Measurements from ENCODE around the gene S100A16. TPM values are rescaled to one million over a fixed set of nuclear protein-coding genes. Genes with fewer than 3 reads are reported as not detected.
"Not testable (repeated sequence)": the region's sequence is repeated elsewhere in the genome, so short reads cannot be mapped to it uniquely, and the experiment has no call there.

S100A16 gene
- total RNA-seq, 1 donor from 2014 or later: 259 TPM

DNA sequence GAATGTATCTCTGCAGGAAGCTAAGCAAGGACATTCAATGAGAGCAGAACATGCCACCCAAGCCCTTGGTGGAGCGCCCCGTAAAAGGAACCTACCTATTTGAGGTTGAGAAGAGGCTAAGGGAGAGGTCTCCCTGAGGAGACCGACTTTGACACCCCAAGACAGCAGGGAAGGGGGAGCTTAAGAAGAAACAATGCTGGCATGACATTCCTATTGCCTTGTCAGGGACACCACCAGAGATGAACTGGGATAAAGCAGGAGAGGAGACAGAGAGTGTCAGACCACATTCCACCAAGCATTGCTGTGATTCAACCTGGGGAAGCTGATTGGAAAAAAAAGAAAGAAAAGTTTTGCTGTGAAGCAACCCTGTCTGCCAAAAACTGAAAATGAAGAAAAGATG, 34.0 kb downstream of the S100A16 start:
- H3K27ac ChIP-seq: no peak overlapping the region
- H3K4me1 ChIP-seq: peaks cover 12% of the 10 kb centered on the region
- H3K27me3 ChIP-seq: no peaks in the 10 kb centered on the region
- no peak for DNase-seq (ENCODE audit: extremely low spot score in 2 of 2)
- no peaks in the 10 kb centered on the region for H3K9me3 ChIP-seq
- H3K4me3 ChIP-seq: no peak overlapping the region
- no peak for TF ChIP-seq POLR2AphosphoS5 (IDR thresholded peaks at IDR 0.05; ENCODE audit: insufficient read depth in 1 of 2, low read depth in 1 of 2)
- TF ChIP-seq POLR2A (IDR thresholded peaks at IDR 0.05): no peak
- TF ChIP-seq, protein P1, sequence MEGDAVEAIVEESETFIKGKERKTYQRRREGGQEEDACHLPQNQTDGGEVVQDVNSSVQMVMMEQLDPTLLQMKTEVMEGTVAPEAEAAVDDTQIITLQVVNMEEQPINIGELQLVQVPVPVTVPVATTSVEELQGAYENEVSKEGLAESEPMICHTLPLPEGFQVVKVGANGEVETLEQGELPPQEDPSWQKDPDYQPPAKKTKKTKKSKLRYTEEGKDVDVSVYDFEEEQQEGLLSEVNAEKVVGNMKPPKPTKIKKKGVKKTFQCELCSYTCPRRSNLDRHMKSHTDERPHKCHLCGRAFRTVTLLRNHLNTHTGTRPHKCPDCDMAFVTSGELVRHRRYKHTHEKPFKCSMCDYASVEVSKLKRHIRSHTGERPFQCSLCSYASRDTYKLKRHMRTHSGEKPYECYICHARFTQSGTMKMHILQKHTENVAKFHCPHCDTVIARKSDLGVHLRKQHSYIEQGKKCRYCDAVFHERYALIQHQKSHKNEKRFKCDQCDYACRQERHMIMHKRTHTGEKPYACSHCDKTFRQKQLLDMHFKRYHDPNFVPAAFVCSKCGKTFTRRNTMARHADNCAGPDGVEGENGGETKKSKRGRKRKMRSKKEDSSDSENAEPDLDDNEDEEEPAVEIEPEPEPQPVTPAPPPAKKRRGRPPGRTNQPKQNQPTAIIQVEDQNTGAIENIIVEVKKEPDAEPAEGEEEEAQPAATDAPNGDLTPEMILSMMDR (IDR thresholded peaks at IDR 0.05): no peak
- H3K36me3 ChIP-seq: no peaks in the 10 kb centered on the region
- intact Hi-C loops (cut with DNase I): no loop called here

DNA sequence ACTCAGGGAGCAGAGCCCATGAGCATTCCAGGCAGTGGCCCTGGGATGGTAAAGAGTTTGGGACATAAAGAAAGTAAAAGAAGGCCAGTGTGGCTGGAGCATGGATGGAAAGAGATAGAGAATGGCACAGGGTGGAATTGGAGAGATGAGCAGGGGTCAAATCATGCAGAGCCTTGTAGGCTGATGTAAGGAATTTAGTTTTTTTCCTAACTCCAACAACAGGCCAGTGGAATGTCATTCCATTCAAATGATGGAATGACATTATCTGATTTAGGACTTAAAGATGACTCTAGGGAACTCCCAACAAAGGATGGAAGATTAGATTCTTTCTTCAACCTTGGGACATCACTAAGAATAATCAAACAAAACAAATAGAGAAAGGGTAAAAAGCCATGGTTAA, 34.4 kb downstream of the S100A16 start:
- Histone ChIP-seq H3K9me3 (no peaks in the 10 kb centered on the region), H3K36me3 (no peaks in the 10 kb centered on the region), H3K4me1 (peaks cover 15% of the 10 kb centered on the region), H3K27ac (no peak overlapping the region), H3K27me3 (no peaks in the 10 kb centered on the region), H3K4me3 (no peak overlapping the region)
- no peak for DNase-seq (ENCODE audit: extremely low spot score in 2 of 2)
- intact Hi-C loops (cut with DNase I): no loop called here
- no peak for TF ChIP-seq POLR2A (IDR thresholded peaks at IDR 0.05)
- TF ChIP-seq POLR2AphosphoS5 (IDR thresholded peaks at IDR 0.05; ENCODE audit: insufficient read depth in 1 of 2, low read depth in 1 of 2): no peak
- TF ChIP-seq, protein P1 (IDR thresholded peaks at IDR 0.05): no peak

DNA sequence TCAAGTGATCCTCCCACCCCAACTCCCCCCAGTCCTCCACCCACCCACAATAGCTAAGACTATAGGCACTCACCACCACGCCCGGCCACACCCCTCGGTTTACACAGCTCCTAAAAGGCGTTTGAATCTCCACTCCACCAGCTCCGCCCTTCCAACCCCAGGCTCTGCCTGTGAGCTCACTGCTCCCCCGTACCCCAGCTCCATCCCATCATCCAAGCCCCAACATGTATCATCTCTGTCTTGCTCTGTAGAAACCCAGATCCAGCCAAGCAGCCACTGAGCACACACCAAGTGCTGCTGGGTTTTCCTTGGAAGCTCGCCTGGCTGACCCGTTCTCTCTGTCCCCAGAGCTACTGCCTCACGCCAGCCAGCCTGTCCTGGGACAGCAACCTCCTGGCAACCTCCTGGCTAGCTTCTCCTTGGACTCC, 35.3 kb downstream of the S100A16 start:
- H3K36me3 ChIP-seq: no peaks in the 10 kb centered on the region
- intact Hi-C loops (cut with DNase I): no loop called here
- H3K4me1 ChIP-seq: peaks cover 22% of the 10 kb centered on the region
- H3K9me3 ChIP-seq: no peaks in the 10 kb centered on the region
- TF ChIP-seq, protein P1 (IDR thresholded peaks at IDR 0.05): no peak
- TF ChIP-seq POLR2A (IDR thresholded peaks at IDR 0.05) (no peak), POLR2AphosphoS5 (IDR thresholded peaks at IDR 0.05; ENCODE audit: insufficient read depth in 1 of 2, low read depth in 1 of 2) (no peak)
- no peak overlapping the region for H3K4me3 ChIP-seq
- no peak overlapping the region for H3K27ac ChIP-seq
- DNase-seq (ENCODE audit: extremely low spot score in 2 of 2): no peak
- H3K27me3 ChIP-seq: no peaks in the 10 kb centered on the region

DNA sequence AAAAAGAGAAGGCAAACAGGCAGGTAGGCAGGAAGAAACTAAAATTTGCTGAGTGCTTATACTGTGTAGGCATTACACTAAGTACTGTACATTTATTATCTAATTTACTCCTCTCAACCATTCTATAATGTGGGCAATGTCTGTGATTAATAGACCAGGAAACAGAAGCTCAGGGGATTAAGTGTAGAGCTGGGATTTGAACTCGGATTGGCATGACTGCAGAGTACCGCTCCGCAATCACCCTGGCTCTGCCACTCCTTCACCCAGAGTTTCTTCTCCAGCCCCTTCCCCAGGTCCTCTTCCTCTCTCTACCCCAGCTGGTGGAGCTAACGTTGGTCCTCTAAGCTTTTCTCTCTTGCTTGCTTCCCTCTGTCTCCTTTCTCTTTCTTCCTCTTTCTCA, 35.8 kb downstream of the S100A16 start:
- intact Hi-C loops (cut with DNase I): no loop called here
- Histone ChIP-seq H3K36me3 (no peaks in the 10 kb centered on the region), H3K4me1 (peaks cover 22% of the 10 kb centered on the region), H3K9me3 (no peaks in the 10 kb centered on the region), H3K27ac (no peak overlapping the region), H3K27me3 (no peaks in the 10 kb centered on the region), H3K4me3 (no peak overlapping the region)
- no peak for TF ChIP-seq POLR2AphosphoS5 (IDR thresholded peaks at IDR 0.05; ENCODE audit: insufficient read depth in 1 of 2, low read depth in 1 of 2)
- TF ChIP-seq POLR2A (IDR thresholded peaks at IDR 0.05): no peak
- TF ChIP-seq, protein P1 (IDR thresholded peaks at IDR 0.05): no peak
- DNase-seq (ENCODE audit: extremely low spot score in 2 of 2): no peak

DNA sequence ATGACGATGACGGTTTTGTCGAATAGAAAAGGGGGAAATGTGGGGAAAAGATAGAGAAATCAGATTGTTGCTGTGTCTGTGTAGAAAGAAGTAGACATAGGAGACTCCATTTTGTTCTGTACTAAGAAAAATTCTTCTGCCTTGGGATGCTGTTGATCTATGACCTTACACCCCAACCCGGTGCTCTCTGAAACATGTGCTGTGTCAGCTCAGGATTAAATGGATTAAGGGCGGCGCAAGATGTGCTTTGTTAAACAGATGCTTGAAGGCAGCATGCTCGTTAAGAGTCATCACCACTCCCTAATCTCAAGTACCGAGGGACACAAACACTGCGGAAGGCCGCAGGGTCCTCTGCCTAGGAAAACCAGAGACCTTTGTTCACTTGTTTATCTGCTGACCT, 37.4 kb downstream of the S100A16 start:
- H3K4me3 ChIP-seq; intact Hi-C loops (cut with DNase I); DNase-seq (ENCODE audit: extremely low spot score in 2 of 2); H3K9me3 ChIP-seq; H3K27ac ChIP-seq; H3K27me3 ChIP-seq; H3K36me3 ChIP-seq: not testable (repeated sequence)
- H3K4me1 ChIP-seq: peaks cover 22% of the 10 kb centered on the region

DNA sequence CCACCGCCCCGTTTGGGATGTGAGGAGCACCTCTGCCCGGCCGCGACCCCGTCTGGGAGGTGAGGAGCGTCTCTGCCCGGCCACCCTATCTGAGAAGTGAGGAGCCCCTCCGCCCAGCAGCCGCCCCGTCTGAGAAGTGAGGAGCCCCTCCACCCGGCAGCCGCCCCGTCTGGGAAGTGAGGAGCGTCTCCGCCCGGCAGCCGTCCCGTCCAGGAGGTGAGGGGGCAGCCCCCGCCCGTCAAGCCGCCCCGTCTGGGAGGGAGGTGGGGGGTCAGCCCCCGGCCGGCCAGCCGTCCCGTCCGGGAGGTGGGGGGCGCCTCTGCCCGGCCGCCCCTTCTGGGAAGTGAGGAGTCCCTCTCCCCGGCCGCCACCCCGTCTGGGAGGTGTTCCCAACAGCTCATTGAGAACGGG, 37.9 kb downstream of the S100A16 start:
- H3K27ac ChIP-seq; intact Hi-C loops (cut with DNase I); H3K27me3 ChIP-seq; H3K36me3 ChIP-seq; H3K9me3 ChIP-seq; H3K4me3 ChIP-seq; DNase-seq (ENCODE audit: extremely low spot score in 2 of 2): not testable (repeated sequence)
- H3K4me1 ChIP-seq: peaks cover 22% of the 10 kb centered on the region
